Astrocyte (in vitro differentiated cells and primary cell): ENCODE results near the gene HEATR9. TPM values are rescaled to one million over a fixed set of nuclear protein-coding genes. Genes with fewer than 3 reads are reported as not detected.

Source experiments
- DNase-seq: peaks from one replicate; pipeline ENCODE4 v3.0.0-alpha.2; 2010; ENCODE audit warnings: low read depth
- FAIRE-seq: peaks from 2 replicates; lab custom pipeline; 2011; peaks lifted over from hg19 to GRCh38; lab: Jason Lieb, UNC
- H2AFZ ChIP-seq: 2 replicates; pipeline ENCODE4 v1.6.0; 2012; ENCODE audit warnings: low read depth, low read length, inconsistent platforms
- H3K27ac ChIP-seq: 2 replicates; pipeline ENCODE4 v1.5.1; 2011; ENCODE audit warnings: low read depth, low read length, inconsistent platforms
- H3K27me3 ChIP-seq: 2 replicates; pipeline ENCODE4 v1.6.0; 2011; ENCODE audit warnings: low read length, inconsistent platforms; ENCODE audit not compliant: insufficient read depth
- H3K36me3 ChIP-seq: 2 replicates; pipeline ENCODE4 v1.5.1; 2011; ENCODE audit warnings: low read length, inconsistent platforms; ENCODE audit not compliant: insufficient read depth
- H3K4me1 ChIP-seq: 2 replicates; pipeline ENCODE4 v1.5.1; 2011; ENCODE audit warnings: low read length, inconsistent platforms; ENCODE audit not compliant: insufficient read depth
- H3K4me2 ChIP-seq: 2 replicates; pipeline ENCODE4 v1.6.0; 2012; ENCODE audit warnings: low read length, inconsistent platforms
- H3K4me3 ChIP-seq: 2 replicates; pipeline ENCODE4 v1.5.1; 2011; ENCODE audit warnings: low read depth, mild to moderate bottlenecking, low read length, inconsistent platforms; ENCODE audit not compliant: insufficient read depth
- H3K79me2 ChIP-seq: 2 replicates; pipeline ENCODE4 v1.6.0; 2012; ENCODE audit warnings: mild to moderate bottlenecking, low read length, inconsistent platforms; ENCODE audit not compliant: insufficient read depth
- H3K9ac ChIP-seq: 2 replicates; pipeline ENCODE4 v1.6.0; 2012; ENCODE audit warnings: mild to moderate bottlenecking, low read length, inconsistent platforms
- H3K9me3 ChIP-seq: 2 replicates; pipeline ENCODE4 v1.5.1; 2012; ENCODE audit warnings: low read depth, mild to moderate bottlenecking, low read length, inconsistent platforms; ENCODE audit not compliant: insufficient read depth
- H4K20me1 ChIP-seq: 2 replicates; pipeline ENCODE4 v1.6.0; 2012; ENCODE audit warnings: low read length, inconsistent platforms; ENCODE audit not compliant: insufficient read depth
- H3K27ac Mint-ChIP-seq: one replicate; pipeline ENCODE4 v1.8.0; 2021; ENCODE audit warnings: mild to moderate bottlenecking, mixed read lengths; ENCODE audit not compliant: unreplicated experiment
- H3K27me3 Mint-ChIP-seq: one replicate; pipeline ENCODE4 v1.8.0; 2021; ENCODE audit warnings: low read depth, mixed read lengths; ENCODE audit not compliant: unreplicated experiment
- H3K36me3 Mint-ChIP-seq: one replicate; pipeline ENCODE4 v1.8.0; 2021; ENCODE audit warnings: low read depth, mixed read lengths; ENCODE audit not compliant: unreplicated experiment
- H3K4me1 Mint-ChIP-seq: one replicate; pipeline ENCODE4 v1.8.0; 2021; ENCODE audit warnings: low read depth, mixed read lengths; ENCODE audit not compliant: unreplicated experiment
- H3K4me3 Mint-ChIP-seq: one replicate; pipeline ENCODE4 v1.8.0; 2021; ENCODE audit warnings: mild to moderate bottlenecking, moderate library complexity, mixed read lengths; ENCODE audit not compliant: unreplicated experiment
- H3K9me3 Mint-ChIP-seq: one replicate; pipeline ENCODE4 v1.8.0; 2021; ENCODE audit warnings: mild to moderate bottlenecking, mixed read lengths; ENCODE audit not compliant: unreplicated experiment
- CTCF ChIP-seq: IDR thresholded peaks from 2 replicates; pipeline ENCODE4 v1.5.1; 2011; ENCODE audit warnings: low read depth, mild to moderate bottlenecking, inconsistent platforms, low read length, moderate library complexity; ENCODE audit not compliant: insufficient read depth
- EZH2 ChIP-seq: IDR thresholded peaks from 2 replicates; pipeline ENCODE4 v1.6.1; 2012; ENCODE audit warnings: mild to moderate bottlenecking, low read length, inconsistent platforms; ENCODE audit not compliant: insufficient read depth
- total RNA-seq: library from RNA; stranded (reverse); gene quantifications from 2 replicates; pipeline ENCODE4 v1.2.1, GENCODE V29; 2021

HEATR9 gene
- total RNA-seq, 1 donor from 2014 or later = not detected

DNA sequence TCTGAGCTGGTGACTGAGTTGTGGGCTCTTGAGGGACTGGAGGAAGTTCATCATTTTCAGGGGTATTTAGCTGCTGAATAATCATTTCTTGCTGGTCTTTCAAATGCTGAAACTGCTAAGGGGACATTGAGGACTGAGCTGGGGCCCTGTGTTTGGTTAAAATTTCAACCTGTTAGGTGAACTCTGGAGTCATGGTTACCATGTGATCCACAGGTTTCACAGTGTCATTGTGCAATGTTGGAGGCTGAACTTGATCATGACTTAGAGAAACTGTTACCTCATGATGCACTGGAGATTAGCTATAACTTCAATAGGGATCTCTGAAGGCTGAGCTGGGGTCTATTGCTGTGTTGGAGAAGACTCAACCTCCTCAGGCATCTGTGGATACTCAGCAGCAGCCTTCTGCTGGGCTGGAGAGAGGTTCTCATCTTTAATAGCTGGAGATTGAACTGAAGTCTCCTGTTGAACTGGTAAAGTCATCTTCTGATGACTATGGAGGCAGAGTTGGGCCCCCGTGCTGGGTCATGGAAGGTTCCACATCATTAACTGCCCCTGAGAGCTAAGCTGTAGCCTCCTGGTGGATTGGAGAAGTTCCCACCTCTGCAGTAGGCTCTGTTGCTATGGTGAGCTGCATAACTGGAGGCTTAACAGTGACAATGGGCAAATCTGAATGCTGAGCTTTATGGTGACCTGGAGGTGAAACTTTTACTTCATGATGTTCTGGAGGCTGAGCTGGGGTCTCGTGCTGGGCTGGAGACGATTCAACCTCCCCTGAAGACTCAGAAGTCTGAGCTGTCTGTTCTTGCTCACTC, 46.7 kb upstream of the HEATR9 start:
- Histone ChIP-seq H3K27ac (no peak overlapping the region), H2AFZ (no peak overlapping the region), H3K9me3 (no peaks in the 10 kb centered on the region), H3K36me3 (no peaks in the 10 kb centered on the region), H3K27me3 (no peaks in the 10 kb centered on the region), H3K79me2 (no peaks in the 10 kb centered on the region), H3K4me3 (no peak overlapping the region), H3K9ac (no peak overlapping the region), H4K20me1 (no peaks in the 10 kb centered on the region), H3K4me2 (no peak overlapping the region), H3K4me1 (no peaks in the 10 kb centered on the region)
- Mint-ChIP-seq H3K4me3 (no peak overlapping the region), H3K36me3 (peaks cover 3% of the 10 kb centered on the region), H3K4me1 (no peaks in the 10 kb centered on the region), H3K27me3 (peaks cover 40% of the 10 kb centered on the region), H3K9me3 (peaks cover 21% of the 10 kb centered on the region), H3K27ac (no peak overlapping the region)
- no peak for FAIRE-seq
- no peak for DNase-seq
- TF ChIP-seq EZH2 (no peak), CTCF (no peak)

GRCh38 chr17:35914354-35914753, 45.7 kb upstream of the HEATR9 start:
- no peak overlapping the region for H2AFZ ChIP-seq
- H3K4me3 ChIP-seq = no peak overlapping the region
- peaks cover 4% of the 10 kb centered on the region for H3K36me3 Mint-ChIP-seq
- no peaks in the 10 kb centered on the region for H3K36me3 ChIP-seq
- no peaks in the 10 kb centered on the region for H4K20me1 ChIP-seq
- DNase-seq = no peak
- H3K27ac Mint-ChIP-seq = no peak overlapping the region
- H3K79me2 ChIP-seq = no peaks in the 10 kb centered on the region
- H3K9ac ChIP-seq = no peak overlapping the region
- FAIRE-seq = no peak
- TF ChIP-seq EZH2 = no peak
- H3K4me1 Mint-ChIP-seq = no peaks in the 10 kb centered on the region
- H3K4me2 ChIP-seq = no peak overlapping the region
- H3K27ac ChIP-seq = no peak overlapping the region
- peaks cover 26% of the 10 kb centered on the region for H3K9me3 Mint-ChIP-seq
- no peaks in the 10 kb centered on the region for H3K27me3 ChIP-seq
- no peaks in the 10 kb centered on the region for H3K9me3 ChIP-seq
- no peak overlapping the region for H3K4me3 Mint-ChIP-seq
- peaks cover 43% of the 10 kb centered on the region for H3K27me3 Mint-ChIP-seq
- H3K4me1 ChIP-seq = no peaks in the 10 kb centered on the region

DNA sequence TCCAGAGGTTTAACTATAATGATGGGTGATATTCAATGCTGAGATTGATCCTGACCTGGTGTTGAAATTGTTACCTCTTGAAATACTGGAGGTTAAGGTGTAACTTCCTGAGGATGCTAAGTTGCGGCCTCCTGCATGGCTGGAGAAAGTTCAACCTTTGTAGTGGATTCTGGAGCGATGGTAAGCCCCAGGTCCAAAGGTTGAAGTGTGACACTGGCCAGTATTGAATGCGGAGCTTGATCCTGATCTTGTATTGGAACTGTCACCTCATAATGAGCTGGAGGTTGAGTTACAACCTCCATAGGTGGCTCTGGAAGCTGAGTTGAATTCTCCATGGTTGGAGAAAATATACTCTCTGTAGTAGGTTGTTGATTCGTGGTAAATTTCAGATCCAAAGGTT, 44.9 kb upstream of the HEATR9 start:
- H3K27me3 Mint-ChIP-seq = peaks cover 51% of the 10 kb centered on the region
- H3K9ac ChIP-seq = no peak overlapping the region
- H3K27ac ChIP-seq = no peak overlapping the region
- no peaks in the 10 kb centered on the region for H3K4me1 Mint-ChIP-seq
- no peaks in the 10 kb centered on the region for H3K27me3 ChIP-seq
- H3K9me3 ChIP-seq = no peaks in the 10 kb centered on the region
- H3K79me2 ChIP-seq = no peaks in the 10 kb centered on the region
- no peak overlapping the region for H3K27ac Mint-ChIP-seq
- H3K4me3 Mint-ChIP-seq = no peak overlapping the region
- DNase-seq (no peak), FAIRE-seq (no peak)
- no peak overlapping the region for H3K4me3 ChIP-seq
- TF ChIP-seq EZH2 = no peak
- TF ChIP-seq CTCF = no peak
- H3K36me3 ChIP-seq = no peaks in the 10 kb centered on the region
- H2AFZ ChIP-seq = no peak overlapping the region
- H3K4me2 ChIP-seq = no peak overlapping the region
- H3K36me3 Mint-ChIP-seq = peaks cover 4% of the 10 kb centered on the region
- no peaks in the 10 kb centered on the region for H3K4me1 ChIP-seq
- H3K9me3 Mint-ChIP-seq = peaks cover 30% of the 10 kb centered on the region
- no peaks in the 10 kb centered on the region for H4K20me1 ChIP-seq
